D721Med (cell line): ENCODE data around the gene LCN9.

Experiments
- DNase-seq: peaks from one replicate; pipeline ENCODE4 v3.0.0; 2011; ENCODE audit warnings: low spot score; ENCODE audit not compliant: insufficient read length
- FAIRE-seq: peaks from 2 replicates; lab custom pipeline; 2011; peaks lifted over from hg19 to GRCh38; lab: Jason Lieb, UNC
- TF ChIP-seq, protein P1 (sequence below): IDR thresholded peaks from 2 replicates; pipeline ENCODE4 v1.5.1; 2012; ENCODE audit warnings: mild to moderate bottlenecking, control low read depth; ENCODE audit not compliant: insufficient read depth; ENCODE audit errors: missing control alignments

The LCN9 gene

DNA sequence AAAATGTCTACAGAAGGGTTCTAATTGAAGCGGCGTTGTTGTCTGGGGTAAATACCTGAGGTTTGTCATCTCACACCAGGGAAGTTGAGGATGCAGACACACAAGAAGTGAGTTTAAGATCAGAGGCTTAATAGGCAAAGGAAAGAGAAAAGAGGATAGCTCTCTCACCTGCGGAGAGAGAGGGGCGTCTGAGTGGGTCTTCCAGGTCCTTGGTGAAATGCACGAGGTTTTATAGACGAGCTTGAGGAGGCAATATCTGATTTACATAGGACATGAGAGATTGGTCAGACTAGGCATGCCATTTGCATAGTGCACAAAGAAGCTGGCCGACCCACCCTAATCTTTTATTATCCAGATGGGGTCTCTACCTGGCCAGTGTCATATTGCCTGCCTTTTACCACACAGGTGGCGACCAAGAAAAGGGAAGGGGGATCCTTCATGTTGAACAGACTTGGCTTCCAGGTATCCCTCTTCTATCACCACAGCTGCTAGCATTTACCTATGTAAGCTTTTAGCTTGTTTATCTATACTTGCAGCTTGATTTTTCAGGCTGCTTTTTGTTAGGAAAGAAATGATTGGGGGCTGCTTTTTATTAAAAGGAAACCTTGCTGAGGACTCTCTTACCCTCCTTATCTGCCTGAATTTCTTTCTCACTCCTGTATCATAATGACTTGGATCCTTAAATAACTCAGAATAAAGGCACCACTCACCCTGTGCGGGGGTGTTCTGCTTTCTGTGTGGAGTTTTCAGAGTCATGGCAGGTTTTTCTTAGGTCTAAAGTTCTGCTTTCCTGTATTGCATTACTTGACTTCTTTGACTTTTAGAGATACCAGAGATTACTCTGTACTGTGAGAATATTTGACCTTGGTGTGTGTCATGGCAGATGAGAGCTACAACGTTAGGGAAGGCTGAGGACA is 14.4 kb upstream of the LCN9 start:
- DNase-seq (no peak), FAIRE-seq (no peak)
- TF ChIP-seq, protein P1, sequence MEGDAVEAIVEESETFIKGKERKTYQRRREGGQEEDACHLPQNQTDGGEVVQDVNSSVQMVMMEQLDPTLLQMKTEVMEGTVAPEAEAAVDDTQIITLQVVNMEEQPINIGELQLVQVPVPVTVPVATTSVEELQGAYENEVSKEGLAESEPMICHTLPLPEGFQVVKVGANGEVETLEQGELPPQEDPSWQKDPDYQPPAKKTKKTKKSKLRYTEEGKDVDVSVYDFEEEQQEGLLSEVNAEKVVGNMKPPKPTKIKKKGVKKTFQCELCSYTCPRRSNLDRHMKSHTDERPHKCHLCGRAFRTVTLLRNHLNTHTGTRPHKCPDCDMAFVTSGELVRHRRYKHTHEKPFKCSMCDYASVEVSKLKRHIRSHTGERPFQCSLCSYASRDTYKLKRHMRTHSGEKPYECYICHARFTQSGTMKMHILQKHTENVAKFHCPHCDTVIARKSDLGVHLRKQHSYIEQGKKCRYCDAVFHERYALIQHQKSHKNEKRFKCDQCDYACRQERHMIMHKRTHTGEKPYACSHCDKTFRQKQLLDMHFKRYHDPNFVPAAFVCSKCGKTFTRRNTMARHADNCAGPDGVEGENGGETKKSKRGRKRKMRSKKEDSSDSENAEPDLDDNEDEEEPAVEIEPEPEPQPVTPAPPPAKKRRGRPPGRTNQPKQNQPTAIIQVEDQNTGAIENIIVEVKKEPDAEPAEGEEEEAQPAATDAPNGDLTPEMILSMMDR, result no peak

DNA sequence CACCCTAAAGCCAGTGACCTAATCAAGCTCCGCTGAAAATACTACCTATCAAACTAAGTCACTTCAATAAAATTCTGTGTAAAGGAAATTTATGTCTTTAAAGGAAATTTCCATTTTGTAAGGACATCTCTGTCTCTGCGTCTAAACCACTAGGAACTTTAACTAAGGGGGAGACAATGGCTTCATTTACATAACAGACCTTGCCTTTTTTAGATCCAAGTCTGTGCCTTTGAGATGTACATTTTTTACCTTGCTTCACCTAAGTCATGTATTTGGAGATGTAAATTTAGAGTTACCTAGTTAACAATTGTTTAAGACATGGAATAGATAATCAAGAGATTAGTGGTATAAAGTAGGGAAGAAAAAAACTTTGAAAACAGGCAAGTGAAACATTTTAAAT is 13.6 kb upstream of the LCN9 start:
- TF ChIP-seq, protein P1, result no peak
- FAIRE-seq (no peak), DNase-seq (no peak)

DNA sequence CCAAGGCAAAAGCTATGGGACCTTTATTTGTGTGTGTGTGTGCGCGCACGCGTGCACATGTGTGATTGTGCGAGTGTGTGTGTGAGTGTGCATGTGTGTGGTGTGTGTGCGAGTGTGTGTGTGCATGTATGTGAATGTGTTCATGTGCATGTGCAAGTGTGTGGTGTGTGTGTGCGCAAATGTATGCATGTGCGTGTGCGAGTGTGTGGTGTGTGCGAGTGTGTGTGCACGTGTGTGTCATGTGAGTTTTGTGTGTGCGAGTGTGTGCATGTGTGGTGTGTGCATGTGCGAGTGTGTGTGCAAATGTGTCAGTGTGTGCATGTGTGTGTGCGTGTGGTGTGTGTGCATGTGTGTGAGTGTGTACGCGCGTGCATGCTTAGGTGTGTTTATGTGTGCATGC is 12.7 kb upstream of the LCN9 start:
- DNase-seq (no peak), FAIRE-seq (no peak)
- TF ChIP-seq, protein P1, result no peak

GRCh38 chr9:135655317-135655716 is 7.8 kb upstream of the LCN9 start:
- TF ChIP-seq, protein P1, result no peak
- DNase-seq, result no peak
- no peak for FAIRE-seq

DNA sequence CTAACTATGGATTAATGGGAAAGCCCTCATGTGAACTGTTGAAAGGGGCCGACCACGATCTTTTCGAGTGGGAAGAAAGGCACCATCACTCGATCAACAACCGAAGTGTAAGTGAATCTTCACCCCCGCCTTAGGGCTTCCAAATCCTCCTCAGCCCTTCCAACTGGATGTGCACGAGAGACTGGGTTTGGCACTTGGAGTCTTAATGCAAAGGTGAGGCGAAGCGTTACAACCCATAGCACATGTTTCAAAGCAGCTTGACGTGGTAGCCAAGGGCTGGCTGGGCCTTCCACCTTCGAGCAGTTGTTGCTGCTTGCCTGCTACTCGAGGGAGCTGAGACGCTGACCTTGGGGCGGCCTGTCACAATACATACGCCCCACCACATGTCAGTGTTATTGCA is 5.7 kb upstream of the LCN9 start:
- no peak for DNase-seq
- FAIRE-seq, result no peak
- TF ChIP-seq, protein P1, result no peak

GRCh38 chr9:135659252-135659651 is 3.9 kb upstream of the LCN9 start:
- no peak for DNase-seq
- FAIRE-seq, result no peak
- TF ChIP-seq, protein P1, result no peak

GRCh38 chr9:135660407-135660806 is 2.7 kb upstream of the LCN9 start:
- no peak for DNase-seq
- TF ChIP-seq, protein P1, result no peak
- no peak for FAIRE-seq
